ENCODE measurements around the gene TCERG1. TPM values are rescaled to one million over a fixed set of nuclear protein-coding genes. Genes with fewer than 3 reads are reported as not detected.

The TCERG1 gene
- total RNA-seq, 1 experiment from 2014 or later: 142 TPM

- TF ChIP-seq EZH2 (IDR thresholded peaks at IDR 0.05; ENCODE audit: borderline replicate concordance, low read depth, low read length, poor library complexity, severe bottlenecking): no peak
- TF ChIP-seq CTCF (conservative IDR thresholded peaks at IDR 0.05; ENCODE audit: low read depth, low read length): peak; percentile 34; the same call in 1 of the 2 replicates
- peak; percentile 12 for DNase-seq (ENCODE audit: low spot score)
- ChIA-PET CTCF (no interaction called here), POLR2A (ENCODE audit: low non-redundant PET) (no interaction called here)
- Histone ChIP-seq H3K4me3 (ENCODE audit: low read depth, low read length, poor library complexity, severe bottlenecking) (no peak overlapping the region), H3K9me3 (ENCODE audit: low read depth, low read length, poor library complexity, severe bottlenecking) (no peaks in the 10 kb centered on the region), H3K36me3 (ENCODE audit: insufficient read depth, low read length, poor library complexity, severe bottlenecking) (peaks cover 79% of the 10 kb centered on the region), H3K4me1 (ENCODE audit: insufficient read depth, low read length, poor library complexity, severe bottlenecking) (no peaks in the 10 kb centered on the region), H3K27me3 (replicated peaks; ENCODE audit: insufficient read depth, low read depth, low read length, poor library complexity) (no peaks in the 10 kb centered on the region), H3K27ac (ENCODE audit: low read depth, low read length, poor library complexity, severe bottlenecking) (no peak overlapping the region)
- no TSS peak for BruUV-seq (replicated peaks)
- intact Hi-C loops (cut with micrococcal nuclease; ENCODE audit: unreplicated experiment): no loop called here
These were observed 28.2 kb downstream of the TCERG1 start for GRCh38 chr5:146475190-146475780.

- BruUV-seq (replicated peaks): no TSS peak
- TF ChIP-seq EZH2 (IDR thresholded peaks at IDR 0.05; ENCODE audit: borderline replicate concordance, low read depth, low read length, poor library complexity, severe bottlenecking): no peak
- no peak for TF ChIP-seq CTCF (conservative IDR thresholded peaks at IDR 0.05; ENCODE audit: low read depth, low read length)
- Histone ChIP-seq H3K9me3 (ENCODE audit: low read depth, low read length, poor library complexity, severe bottlenecking) (no peaks in the 10 kb centered on the region), H3K36me3 (ENCODE audit: insufficient read depth, low read length, poor library complexity, severe bottlenecking) (peaks cover 79% of the 10 kb centered on the region), H3K4me3 (ENCODE audit: low read depth, low read length, poor library complexity, severe bottlenecking) (no peak overlapping the region), H3K27me3 (replicated peaks; ENCODE audit: insufficient read depth, low read depth, low read length, poor library complexity) (no peaks in the 10 kb centered on the region), H3K4me1 (ENCODE audit: insufficient read depth, low read length, poor library complexity, severe bottlenecking) (no peaks in the 10 kb centered on the region), H3K27ac (ENCODE audit: low read depth, low read length, poor library complexity, severe bottlenecking) (no peak overlapping the region)
- intact Hi-C loops (cut with micrococcal nuclease; ENCODE audit: unreplicated experiment): no loop called here
- POLR2A ChIA-PET (ENCODE audit: low non-redundant PET): no interaction called here
- CTCF ChIA-PET: no interaction called here
- DNase-seq (ENCODE audit: low spot score): no peak
These were observed 28.8 kb downstream of the TCERG1 start for GRCh38 chr5:146475906-146476305.

GRCh38 chr5:146482775-146483174 lies 35.6 kb downstream of the TCERG1 start:
- no peak for DNase-seq (ENCODE audit: low spot score)
- Histone ChIP-seq H3K27ac (ENCODE audit: low read depth, low read length, poor library complexity, severe bottlenecking) (no peak overlapping the region), H3K36me3 (ENCODE audit: insufficient read depth, low read length, poor library complexity, severe bottlenecking) (peaks cover 94% of the 10 kb centered on the region), H3K4me3 (ENCODE audit: low read depth, low read length, poor library complexity, severe bottlenecking) (no peak overlapping the region), H3K4me1 (ENCODE audit: insufficient read depth, low read length, poor library complexity, severe bottlenecking) (no peaks in the 10 kb centered on the region), H3K27me3 (replicated peaks; ENCODE audit: insufficient read depth, low read depth, low read length, poor library complexity) (no peaks in the 10 kb centered on the region), H3K9me3 (ENCODE audit: low read depth, low read length, poor library complexity, severe bottlenecking) (no peaks in the 10 kb centered on the region)
- intact Hi-C loops (cut with micrococcal nuclease; ENCODE audit: unreplicated experiment): no loop called here
- no TSS peak for BruUV-seq (replicated peaks)
- no peak for TF ChIP-seq CTCF (conservative IDR thresholded peaks at IDR 0.05; ENCODE audit: low read depth, low read length)
- no peak for TF ChIP-seq EZH2 (IDR thresholded peaks at IDR 0.05; ENCODE audit: borderline replicate concordance, low read depth, low read length, poor library complexity, severe bottlenecking)
- POLR2A ChIA-PET (ENCODE audit: low non-redundant PET): no interaction called here
- CTCF ChIA-PET: no interaction called here
